Activated T-cell treated with anti-CD3 and anti-CD28 coated beads for 24 hours (primary cell): ENCODE data around the gene SLC17A8.
"Not testable (repeated sequence)": the region's sequence is repeated elsewhere in the genome, so short reads cannot be mapped to it uniquely, and the experiment has no call there.

Source experiments
- DNase-seq: peaks from one replicate; pipeline ENCODE4 v3.0.0-alpha.2; 2020; ENCODE audit warnings: low read depth

SLC17A8 gene

DNA sequence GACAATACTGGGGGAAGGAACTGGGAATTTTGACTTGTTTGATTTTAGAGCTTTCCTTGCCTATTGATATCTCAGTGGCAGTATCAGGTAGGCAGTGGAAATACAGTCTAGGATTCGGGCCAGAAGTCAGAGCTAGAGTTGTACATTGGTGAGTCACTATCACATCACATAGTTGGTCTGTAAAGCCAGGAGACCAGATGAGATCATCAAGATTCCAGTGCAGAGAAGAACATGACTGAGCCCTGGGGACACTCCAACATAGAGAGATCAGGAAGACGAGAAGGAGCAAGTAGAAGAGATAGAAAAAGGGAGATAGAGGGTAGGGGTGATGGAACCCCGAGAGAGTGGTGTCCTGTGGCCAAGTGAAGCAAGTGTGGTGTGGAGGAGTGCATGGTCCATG, 70.2 kb downstream of the SLC17A8 start:
- DNase-seq = no peak

DNA sequence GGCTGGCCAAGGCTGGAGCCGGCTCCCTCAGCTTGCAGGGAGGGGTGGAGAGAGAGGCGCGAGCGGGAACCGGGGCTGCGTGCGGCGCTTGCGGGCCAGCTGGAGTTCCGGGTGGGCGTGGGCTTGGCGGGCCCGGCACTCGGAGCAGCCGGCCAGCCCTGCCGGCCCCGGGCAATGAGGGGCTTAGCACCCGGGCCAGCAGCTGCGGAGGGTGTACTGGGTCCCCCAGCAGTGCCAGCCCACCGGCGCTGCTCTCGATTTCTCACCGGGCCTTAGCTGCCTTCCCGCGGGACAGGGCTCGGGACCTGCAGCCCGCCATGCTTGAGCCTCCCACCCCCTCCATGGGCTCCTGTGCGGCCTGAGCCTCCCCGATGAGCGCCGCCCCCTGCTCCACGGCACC, 73.4 kb downstream of the SLC17A8 start:
- not testable (repeated sequence) for DNase-seq

DNA sequence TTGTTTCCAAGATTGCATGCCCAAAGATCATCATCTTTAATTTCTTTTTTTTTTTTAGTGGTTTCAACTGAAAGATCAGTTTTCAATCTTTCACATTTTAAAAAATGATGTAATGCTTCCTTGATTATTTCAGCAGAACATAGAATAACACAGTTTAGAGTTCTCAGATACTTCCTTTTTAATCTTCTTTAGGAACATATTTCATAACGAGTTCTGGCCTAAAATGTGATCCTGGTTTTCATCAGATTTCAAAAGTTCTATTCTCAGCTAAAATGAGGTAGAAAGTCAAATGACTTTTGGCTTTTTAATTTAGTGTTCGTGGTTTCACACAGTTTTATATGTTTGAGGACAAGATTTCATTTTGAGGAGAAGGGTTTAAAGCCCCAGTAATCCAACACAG, 76.8 kb downstream of the SLC17A8 start:
- DNase-seq = no peak

DNA sequence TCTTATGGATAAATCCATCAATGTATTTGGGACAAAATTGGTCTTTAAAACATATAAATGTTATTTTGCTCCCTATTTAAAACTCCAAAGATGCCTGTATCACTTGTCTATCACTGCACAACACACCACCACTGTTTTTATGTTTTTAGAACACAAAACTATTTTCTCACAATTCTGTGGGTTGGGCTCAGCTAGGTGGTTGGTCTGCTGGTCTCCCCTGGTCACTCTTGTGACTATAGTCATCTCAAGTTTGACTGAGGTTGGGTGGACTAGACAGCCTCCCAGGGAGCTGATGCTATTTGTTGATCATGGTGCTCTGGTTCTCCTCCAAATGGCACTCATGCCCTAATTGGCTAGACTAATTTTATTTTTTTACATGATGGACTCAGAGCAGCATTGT, 77.3 kb downstream of the SLC17A8 start:
- DNase-seq = no peak

DNA sequence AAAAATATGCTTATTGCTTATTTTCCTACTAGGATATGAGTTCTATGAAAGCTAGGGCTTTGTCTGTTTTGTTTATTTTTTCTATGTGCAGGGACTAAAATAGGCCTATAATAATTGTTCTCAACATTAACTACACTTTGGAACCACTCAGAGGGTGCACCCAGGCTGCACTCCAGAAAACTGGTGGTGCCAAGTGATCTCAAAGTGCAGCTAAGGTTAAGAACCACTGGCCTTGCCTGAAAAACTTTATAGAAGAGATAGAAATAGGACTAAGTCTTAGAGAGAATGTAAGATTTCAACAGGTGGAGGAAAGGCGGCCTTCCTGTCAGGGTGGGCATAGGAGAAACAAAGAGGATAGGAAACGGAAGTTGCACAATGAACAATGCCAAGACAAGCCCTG, 79.1 kb downstream of the SLC17A8 start:
- DNase-seq = no peak

DNA sequence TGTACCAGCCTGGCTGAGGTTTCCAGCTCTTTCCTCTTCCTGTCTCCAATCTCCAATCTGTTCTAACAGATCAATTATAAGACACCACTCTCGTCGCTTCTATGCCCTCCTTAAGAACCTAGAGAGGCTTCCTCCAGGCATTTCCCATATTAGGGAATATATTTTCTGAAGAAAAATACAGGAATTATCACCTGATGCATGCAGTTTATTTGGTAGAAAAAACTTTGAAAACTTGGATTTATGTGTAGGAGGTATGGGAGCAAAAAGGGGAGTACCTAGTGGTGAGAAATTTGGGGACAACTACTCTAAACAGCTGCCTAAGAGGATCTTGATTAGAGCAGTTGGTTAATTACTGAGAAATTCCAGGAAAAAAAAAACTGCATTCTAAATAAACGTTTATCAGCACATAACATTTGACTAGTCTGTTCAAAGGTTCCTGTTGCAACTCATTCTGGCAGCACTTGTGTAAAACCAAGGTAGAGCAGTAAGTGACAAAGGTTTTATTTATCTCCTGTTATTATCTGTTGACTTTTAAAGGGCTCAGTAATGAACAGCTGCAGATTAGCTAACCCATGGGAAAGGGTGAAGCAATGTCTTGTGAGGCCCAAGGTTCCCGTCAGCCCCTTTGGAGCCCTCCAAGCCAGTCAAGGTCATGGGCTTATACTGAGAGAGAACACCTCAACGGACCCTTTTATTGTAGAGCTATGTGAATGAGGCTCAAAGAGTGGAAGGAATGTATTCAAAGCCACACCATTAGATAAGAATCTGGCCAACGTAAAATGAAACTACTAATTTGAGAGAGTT, 80.4 kb downstream of the SLC17A8 start:
- DNase-seq = no peak

DNA sequence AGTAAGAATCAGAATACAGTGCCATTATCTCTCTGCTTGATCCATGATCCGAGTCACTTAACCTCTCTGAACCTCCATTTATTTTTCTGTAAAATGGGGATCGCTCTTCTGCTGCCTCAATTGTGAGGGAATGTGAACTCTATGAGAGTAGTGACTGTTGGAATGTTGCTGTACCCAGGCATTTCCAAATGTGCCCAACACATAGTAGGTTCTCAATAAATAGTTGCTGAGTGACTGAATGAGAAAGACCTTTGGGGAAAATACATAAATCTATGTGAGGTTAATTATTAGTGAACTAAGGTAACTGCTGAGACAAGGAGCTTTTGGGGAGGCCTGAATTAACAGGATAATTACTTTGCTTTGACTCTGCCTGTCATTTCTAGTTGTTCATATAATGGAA, 82.9 kb downstream of the SLC17A8 start:
- no peak for DNase-seq

DNA sequence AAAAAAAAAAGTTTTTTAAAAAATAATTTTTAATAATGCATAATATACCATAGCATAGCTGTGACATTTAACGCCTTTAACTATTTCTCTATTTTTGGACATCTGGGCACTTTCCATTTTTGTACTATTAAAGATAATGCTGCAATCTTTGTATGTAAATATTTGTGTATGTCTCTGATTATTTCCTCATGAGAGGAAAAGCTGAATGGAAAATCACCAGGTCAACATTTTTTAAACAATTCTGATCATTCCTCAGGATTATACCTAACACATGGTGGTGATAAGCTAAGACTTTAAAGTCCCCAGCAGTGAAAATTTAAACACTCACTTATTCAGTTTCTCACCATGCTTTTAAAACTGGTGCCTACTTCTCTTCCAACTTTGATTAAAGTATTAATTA, 85.5 kb downstream of the SLC17A8 start:
- DNase-seq = no peak

DNA sequence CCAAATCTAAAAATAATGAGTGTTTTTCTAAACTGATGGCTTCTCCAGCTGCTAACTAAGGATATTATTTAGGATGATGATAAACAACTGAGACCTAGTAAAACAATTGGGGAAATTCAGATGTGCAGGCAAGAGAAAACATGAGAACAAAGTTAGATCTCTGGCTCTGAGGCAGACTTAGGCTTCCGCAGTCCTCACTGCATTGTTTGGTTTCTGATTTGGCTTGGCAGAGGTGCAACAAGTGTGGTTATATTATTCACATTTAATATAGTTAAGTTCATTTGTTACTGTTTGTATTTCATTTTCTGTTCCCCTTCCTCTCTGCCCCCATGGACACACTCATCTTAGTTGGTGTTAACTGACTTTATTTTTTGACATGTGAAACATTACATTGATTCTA, 86.6 kb downstream of the SLC17A8 start:
- DNase-seq = no peak

DNA sequence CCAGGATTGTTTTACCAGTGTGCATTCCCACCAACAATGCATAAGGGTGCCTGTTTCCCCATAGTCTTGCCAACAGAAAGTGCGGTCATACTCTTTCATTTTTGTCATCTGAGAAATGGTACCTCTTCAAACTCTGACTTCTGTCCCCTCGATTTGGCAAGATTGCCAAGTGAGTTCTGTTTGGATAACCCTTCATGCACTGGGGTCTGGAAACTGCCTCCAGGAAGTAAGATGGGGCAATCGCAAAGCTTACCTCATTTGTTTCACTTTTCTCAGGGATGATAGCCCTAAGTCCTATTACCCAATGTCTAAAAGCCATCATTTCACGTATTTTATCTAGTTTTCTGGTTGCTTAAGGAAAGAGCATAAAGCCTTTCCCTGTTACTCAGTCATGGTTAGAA, 88.2 kb downstream of the SLC17A8 start:
- no peak for DNase-seq

DNA sequence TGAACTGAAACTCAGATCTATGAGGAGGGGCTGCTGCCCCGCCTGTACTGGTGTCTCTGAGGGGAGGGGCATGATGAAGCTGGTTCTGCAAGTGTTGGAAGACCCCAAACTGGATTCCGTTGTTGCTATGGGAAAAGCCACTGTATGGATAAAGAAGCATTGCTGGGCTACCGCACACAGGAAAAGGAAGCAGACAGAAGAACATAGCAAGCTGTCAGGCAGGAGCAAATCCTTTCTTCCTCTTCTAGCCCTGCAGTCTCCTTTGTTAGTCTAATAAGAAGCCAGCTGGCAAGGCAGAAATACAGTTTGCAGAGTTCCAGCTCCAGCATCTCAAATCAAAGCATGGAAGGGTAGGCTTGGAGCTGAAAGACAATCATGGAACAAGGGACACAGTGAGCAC, 90.5 kb downstream of the SLC17A8 start:
- no peak for DNase-seq

DNA sequence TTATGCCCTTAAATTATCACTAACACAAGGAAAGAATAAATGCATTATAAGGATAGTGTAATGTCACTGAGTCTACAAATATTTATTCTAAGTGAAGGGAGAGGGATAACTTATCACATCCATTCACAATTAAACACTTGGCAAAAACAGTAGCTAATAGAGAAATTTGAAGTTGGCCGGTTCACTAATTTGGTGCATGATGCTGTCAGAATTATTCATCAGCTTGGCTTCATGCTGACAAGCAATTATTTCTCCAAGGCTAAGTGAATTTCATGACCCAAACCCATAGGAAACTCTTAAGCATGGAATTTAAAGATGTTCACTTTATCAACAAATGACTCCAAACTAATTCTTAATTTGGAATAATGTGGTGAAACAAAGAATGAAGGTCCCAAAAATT, 91.8 kb downstream of the SLC17A8 start:
- no peak for DNase-seq

DNA sequence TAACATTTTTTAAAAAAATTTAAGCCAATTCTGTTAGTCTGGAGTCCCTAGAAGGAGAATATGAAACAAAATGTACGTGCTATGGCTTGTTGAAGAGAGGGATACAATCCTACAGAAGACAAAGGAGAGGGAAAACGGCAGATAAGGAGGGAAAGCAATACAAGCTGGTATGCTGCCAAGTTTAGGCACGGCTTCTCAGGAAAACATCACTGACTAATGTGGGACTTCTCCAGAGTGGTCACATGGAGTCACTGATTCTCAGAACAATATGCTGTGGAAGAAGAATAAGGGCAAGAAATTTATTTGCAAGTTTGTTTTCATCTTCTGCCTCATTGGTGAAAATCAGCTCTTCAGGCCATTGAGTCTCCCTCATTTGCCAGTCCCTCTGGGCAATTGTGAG, 93.9 kb downstream of the SLC17A8 start:
- DNase-seq = no peak

DNA sequence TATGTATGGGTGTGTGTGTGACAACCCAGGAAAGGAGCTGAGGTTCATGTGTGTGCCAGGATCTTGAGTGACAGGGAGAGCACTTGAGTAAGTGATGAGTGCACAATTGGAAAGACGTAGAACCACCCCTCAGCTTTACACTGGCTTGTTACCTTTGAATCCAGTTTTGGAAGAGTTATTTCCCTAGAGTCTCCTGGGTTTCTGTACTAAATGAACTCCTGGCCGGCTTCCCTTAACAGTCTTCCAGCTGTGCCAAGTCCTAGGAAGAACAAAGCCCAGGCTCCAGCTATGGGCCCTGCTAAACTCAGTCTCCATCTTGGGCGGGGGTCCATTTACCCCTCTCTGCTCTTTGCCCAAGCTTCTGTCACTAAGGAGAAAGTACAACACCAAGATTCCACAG, 97.1 kb downstream of the SLC17A8 start:
- no peak for DNase-seq

DNA sequence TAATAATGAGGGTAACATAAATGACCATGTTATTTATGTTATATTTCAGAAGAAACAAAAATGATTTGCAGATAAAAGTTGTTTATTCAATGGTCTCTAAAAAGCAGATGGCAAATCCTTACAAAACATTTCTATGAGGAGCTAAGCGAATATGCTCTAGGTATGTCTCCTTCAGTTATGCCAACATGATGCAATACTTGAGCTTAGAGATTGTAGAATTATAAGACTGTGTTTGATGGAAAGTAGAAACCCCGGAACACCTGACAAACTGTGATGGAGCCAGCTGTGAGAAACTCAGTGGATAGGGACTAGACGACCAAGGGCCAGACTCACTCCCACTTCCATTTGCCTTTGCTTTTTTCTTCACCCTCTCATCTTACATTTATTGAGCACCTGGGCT, 99.0 kb downstream of the SLC17A8 start:
- no peak for DNase-seq

DNA sequence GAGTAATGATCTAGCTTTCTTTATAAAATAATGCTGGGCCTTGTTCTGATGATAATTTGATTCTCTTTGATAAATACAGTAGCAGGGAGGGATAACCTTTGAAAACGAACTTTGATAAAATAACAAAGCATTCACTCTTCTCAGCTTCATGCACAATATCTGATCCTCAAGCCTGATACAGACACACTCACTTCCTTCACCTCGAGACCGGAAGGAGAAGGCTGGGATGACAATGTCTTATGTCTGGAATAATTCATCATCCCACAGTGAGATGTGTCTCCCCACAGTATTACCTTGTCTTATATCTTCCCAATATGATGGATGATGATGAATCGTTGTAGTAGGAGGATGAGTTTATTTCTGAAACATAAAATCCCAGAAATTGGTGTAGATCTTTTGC, 101.3 kb downstream of the SLC17A8 start:
- DNase-seq = no peak

DNA sequence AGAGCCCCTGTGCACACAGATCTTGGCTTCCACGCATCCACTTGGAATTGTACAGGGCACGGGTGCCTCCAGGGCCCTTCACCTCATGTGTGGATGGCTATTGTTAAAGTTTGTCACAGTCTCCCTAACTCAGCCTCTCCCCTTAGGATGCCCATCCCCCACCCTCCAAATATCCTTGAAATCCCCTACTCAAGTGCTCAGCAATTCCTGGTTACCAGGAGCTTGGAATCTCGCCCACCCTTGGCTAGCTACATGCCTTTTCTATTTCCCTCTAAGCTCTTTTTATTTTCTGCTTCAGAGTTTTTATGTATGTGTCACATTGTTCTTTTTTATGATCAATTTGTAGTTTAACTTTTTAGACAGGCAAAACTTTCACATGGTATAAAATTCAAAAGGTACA, 103.8 kb downstream of the SLC17A8 start:
- no peak for DNase-seq

DNA sequence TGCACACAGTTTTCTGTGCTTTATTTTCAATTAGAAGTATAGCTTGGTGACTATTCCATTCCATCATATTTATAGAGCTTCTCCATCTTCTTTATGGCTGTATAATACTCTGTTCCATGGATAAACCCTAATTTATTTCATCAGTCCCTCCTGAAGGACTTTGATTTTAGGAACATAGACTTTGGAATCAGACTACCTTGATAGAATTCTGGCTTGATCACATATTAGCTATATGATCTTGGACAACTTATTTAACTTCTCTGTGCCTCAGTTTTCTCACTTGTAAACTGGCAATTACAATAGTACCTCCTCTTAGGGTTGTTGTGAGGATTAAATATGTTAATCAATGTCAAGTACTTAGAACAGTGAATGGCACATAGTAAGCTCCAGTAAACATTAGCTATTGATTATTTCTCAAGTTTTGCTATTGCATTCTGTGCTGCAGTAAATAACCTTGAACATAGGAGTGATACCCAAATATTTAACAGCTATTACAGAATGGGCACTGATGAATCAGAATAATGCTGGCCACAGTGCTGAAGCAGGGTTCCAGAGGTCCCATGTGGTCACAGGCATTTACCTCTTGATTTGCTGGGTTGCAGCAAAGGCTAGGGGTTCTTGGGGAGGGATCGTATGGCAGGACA, 104.6 kb downstream of the SLC17A8 start:
- no peak for DNase-seq

DNA sequence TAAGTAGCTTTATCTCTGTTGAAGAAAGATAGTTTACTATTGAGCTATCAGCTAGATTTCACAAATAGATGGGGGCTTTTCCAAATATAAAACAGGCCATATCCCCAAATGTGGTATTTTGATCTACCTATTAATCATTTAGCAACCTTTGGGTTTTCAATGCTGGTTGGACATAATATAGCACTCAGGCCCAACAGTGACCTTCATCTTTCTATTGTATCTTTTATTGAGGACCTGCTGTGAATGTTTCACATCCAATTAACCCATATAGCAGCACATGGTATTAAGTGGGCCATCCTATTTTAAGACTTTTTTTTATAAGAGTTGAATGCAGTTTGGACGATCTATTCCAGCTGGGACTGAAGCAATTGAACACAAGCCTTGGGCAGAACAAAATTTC, 106.8 kb downstream of the SLC17A8 start:
- DNase-seq = no peak

DNA sequence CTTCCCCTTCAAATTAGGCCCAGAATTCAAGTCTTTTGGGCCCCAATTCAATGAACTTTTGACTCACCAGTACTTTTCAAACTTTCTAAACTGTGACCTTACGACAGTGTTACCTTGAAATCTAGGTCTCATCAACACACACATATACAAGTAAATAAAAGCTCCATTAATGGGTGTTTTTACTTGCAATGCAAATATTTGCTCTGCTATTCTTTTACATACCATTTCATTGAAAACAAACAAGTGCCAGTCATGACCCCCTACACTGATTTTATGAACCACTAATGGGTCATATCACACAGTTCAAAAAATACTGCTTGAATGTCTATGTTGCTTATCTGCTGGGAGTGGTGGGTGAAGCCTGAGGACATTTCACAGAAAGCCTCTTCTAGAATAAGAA, 107.7 kb downstream of the SLC17A8 start:
- no peak for DNase-seq

DNA sequence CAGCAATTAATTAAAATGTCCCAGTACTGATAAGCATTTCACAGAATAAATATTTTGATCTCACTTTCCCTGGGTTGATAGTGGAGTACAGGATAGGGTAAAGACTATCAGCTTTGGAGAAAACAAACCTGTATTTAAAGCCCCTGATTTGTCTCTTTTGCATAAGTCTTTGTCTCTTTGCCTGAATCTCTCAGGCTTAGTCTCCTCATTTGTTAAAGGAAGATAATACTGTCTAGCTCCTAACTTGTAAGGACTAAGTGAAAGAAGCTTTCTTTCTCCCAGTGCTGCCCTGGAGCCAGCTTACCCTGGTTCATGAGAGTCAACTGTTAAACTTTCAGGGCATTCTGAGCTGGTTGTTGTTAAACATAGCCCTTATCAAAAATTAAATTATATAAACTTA, 111.3 kb downstream of the SLC17A8 start:
- no peak for DNase-seq
